Keratinocyte (primary cell): ENCODE measurements around the gene SAMD4A.

ENCODE experiments used
- CTCF ChIP-seq, 3 experiments: IDR thresholded peaks in 1 of 3; conservative IDR thresholded peaks in 1 of 3; optimal IDR thresholded peaks in 1 of 3; 2 replicates in 2 of 3; 3 replicates in 1 of 3; pipeline versions ENCODE3 to v1.5.1; 2011; ENCODE audit warnings: low read length in 3 of 3, mild to moderate bottlenecking in 3 of 3, moderate library complexity in 2 of 3, control low read depth in 1 of 3, inconsistent platforms in 1 of 3; ENCODE audit not compliant: insufficient read depth in 2 of 3; ENCODE audit errors: extremely low read depth in 1 of 3
- EZH2 ChIP-seq: IDR thresholded peaks from one replicate; pipeline ENCODE4 v1.6.1; 2012; ENCODE audit warnings: inconsistent platforms, mild to moderate bottlenecking, low read length, moderate library complexity

GRCh38 chr14:54667026-54667744 is 100.3 kb downstream of the SAMD4A start:
- no peak for TF ChIP-seq CTCF (optimal IDR thresholded peaks at IDR 0.05 in 1 of 3, IDR thresholded peaks at IDR 0.05 in 1 of 3, conservative IDR thresholded peaks at IDR 0.05 in 1 of 3; ENCODE audit: extremely low read depth in 1 of 3, insufficient read depth in 2 of 3, low read length in 3 of 3)
- TF ChIP-seq EZH2: no peak
